HEK293 (cell line): Measurements from ENCODE around the gene CLPX.

Experiments
- BCL11B ChIP-seq: fragments of 450-650 bp; formaldehyde crosslinking; IDR thresholded peaks from 2 replicates; pipeline ENCODE4 v1.5.1; 2016; ENCODE audit warnings: low read depth, missing biosample characterization, missing genetic modification characterization
- GLIS2 ChIP-seq: fragments of 450-650 bp; formaldehyde crosslinking; IDR thresholded peaks from 2 replicates; pipeline ENCODE4 v1.5.1; 2016; ENCODE audit warnings: missing biosample characterization, missing genetic modification characterization
- IKZF3 ChIP-seq: fragments of 450-650 bp; IDR thresholded peaks from 2 replicates; pipeline ENCODE4 v1.5.0; 2018; ENCODE audit warnings: missing biosample characterization, mild to moderate bottlenecking, missing genetic modification characterization, moderate library complexity
- KLF9 ChIP-seq: fragments of 450-650 bp; formaldehyde crosslinking; IDR thresholded peaks from 2 replicates; pipeline ENCODE4 v1.5.1; 2016; ENCODE audit warnings: missing biosample characterization, missing genetic modification characterization, low read depth
- ZBTB17 ChIP-seq: fragments of 450-650 bp; formaldehyde crosslinking; IDR thresholded peaks from 2 replicates; pipeline ENCODE4 v1.5.1; 2016; ENCODE audit warnings: missing biosample characterization, missing genetic modification characterization
- ZBTB21 ChIP-seq: fragments of 450-650 bp; formaldehyde crosslinking; IDR thresholded peaks from 2 replicates; pipeline ENCODE4 v1.5.1; 2017; ENCODE audit warnings: missing biosample characterization, missing genetic modification characterization
- ZEB2 ChIP-seq: fragments of 450-650 bp; formaldehyde crosslinking; IDR thresholded peaks from 2 replicates; pipeline ENCODE4 v1.5.1; 2016; ENCODE audit warnings: missing biosample characterization, missing genetic modification characterization
- ZFHX2 ChIP-seq: fragments of 450-650 bp; formaldehyde crosslinking; conservative IDR thresholded peaks from 2 replicates; pipeline ENCODE4 v1.5.1; 2016; ENCODE audit warnings: missing biosample characterization, missing genetic modification characterization
- ZFP41 ChIP-seq: fragments of 450-650 bp; formaldehyde crosslinking; IDR thresholded peaks from 2 replicates; pipeline ENCODE4 v1.5.1; 2016; ENCODE audit warnings: missing biosample characterization, missing genetic modification characterization, borderline replicate concordance
- ZFP69B ChIP-seq: fragments of 450-650 bp; formaldehyde crosslinking; IDR thresholded peaks from 2 replicates; pipeline ENCODE4 v1.5.1; 2016; ENCODE audit warnings: missing biosample characterization, missing genetic modification characterization
- ZNF202 ChIP-seq: fragments of 450-650 bp; formaldehyde crosslinking; IDR thresholded peaks from 2 replicates; pipeline ENCODE4 v1.5.1; 2016; ENCODE audit warnings: missing biosample characterization, missing genetic modification characterization, borderline replicate concordance
- ZNF211 ChIP-seq: fragments of 450-650 bp; formaldehyde crosslinking; IDR thresholded peaks from 2 replicates; pipeline ENCODE4 v1.5.1; 2016; ENCODE audit warnings: low read depth, missing biosample characterization, missing genetic modification characterization
- ZNF266 ChIP-seq: fragments of 450-650 bp; formaldehyde crosslinking; IDR thresholded peaks from 2 replicates; pipeline ENCODE4 v1.5.1; 2016; ENCODE audit warnings: missing biosample characterization, missing genetic modification characterization, low read depth
- ZNF302 ChIP-seq: fragments of 450-650 bp; formaldehyde crosslinking; IDR thresholded peaks from 2 replicates; pipeline ENCODE4 v1.5.1; 2016; ENCODE audit warnings: missing biosample characterization, missing genetic modification characterization, low read depth
- ZNF341 ChIP-seq: fragments of 450-650 bp; formaldehyde crosslinking; IDR thresholded peaks from 2 replicates; pipeline ENCODE4; 2016; ENCODE audit warnings: low read depth, missing biosample characterization, missing genetic modification characterization
- ZNF354C ChIP-seq: fragments of 450-650 bp; formaldehyde crosslinking; IDR thresholded peaks from 2 replicates; pipeline ENCODE4 v1.5.1; 2016; ENCODE audit warnings: missing biosample characterization, missing genetic modification characterization, low read depth, borderline replicate concordance
- ZNF391 ChIP-seq: fragments of 450-650 bp; formaldehyde crosslinking; IDR thresholded peaks from 2 replicates; pipeline ENCODE4 v1.5.1; 2016; ENCODE audit warnings: low read depth, missing biosample characterization, missing genetic modification characterization, borderline replicate concordance
- ZNF394 ChIP-seq: fragments of 450-650 bp; formaldehyde crosslinking; IDR thresholded peaks from 2 replicates; pipeline ENCODE4 v1.5.1; 2016; ENCODE audit warnings: missing biosample characterization, missing genetic modification characterization, mild to moderate bottlenecking, moderate library complexity, borderline replicate concordance
- ZNF48 ChIP-seq: fragments of 450-650 bp; formaldehyde crosslinking; IDR thresholded peaks from 2 replicates; pipeline ENCODE4 v1.5.1; 2016; ENCODE audit warnings: missing biosample characterization, missing genetic modification characterization
- ZNF501 ChIP-seq: fragments of 450-650 bp; formaldehyde crosslinking; IDR thresholded peaks from 2 replicates; pipeline ENCODE4 v1.5.1; 2016; ENCODE audit warnings: missing biosample characterization, missing genetic modification characterization
- ZNF513 ChIP-seq: fragments of 450-650 bp; IDR thresholded peaks from 2 replicates; pipeline ENCODE4 v1.5.1; 2018; ENCODE audit warnings: missing biosample characterization, missing genetic modification characterization
- ZNF518A ChIP-seq: fragments of 450-650 bp; formaldehyde crosslinking; conservative IDR thresholded peaks from 2 replicates; pipeline ENCODE4 v1.5.1; 2016; ENCODE audit warnings: low read depth, missing biosample characterization, missing genetic modification characterization
- ZNF529 ChIP-seq: fragments of 450-650 bp; formaldehyde crosslinking; IDR thresholded peaks from 2 replicates; pipeline ENCODE4 v1.5.1; 2017; ENCODE audit warnings: missing genetic modification characterization, missing biosample characterization; ENCODE audit not compliant: insufficient replicate concordance
- ZNF629 ChIP-seq: fragments of 450-650 bp; formaldehyde crosslinking; IDR thresholded peaks from 2 replicates; pipeline ENCODE4 v1.5.1; 2017; ENCODE audit warnings: missing biosample characterization, missing genetic modification characterization
- ZNF658 ChIP-seq: fragments of 450-650 bp; formaldehyde crosslinking; IDR thresholded peaks from 2 replicates; pipeline ENCODE4; 2016; ENCODE audit warnings: missing biosample characterization, missing genetic modification characterization
- ZNF76 ChIP-seq: fragments of 450-650 bp; formaldehyde crosslinking; IDR thresholded peaks from 2 replicates; pipeline ENCODE4; 2016; ENCODE audit warnings: low read depth, missing biosample characterization, missing genetic modification characterization, borderline replicate concordance
- ZSCAN16 ChIP-seq: fragments of 450-650 bp; formaldehyde crosslinking; IDR thresholded peaks from 2 replicates; pipeline ENCODE4 v1.5.1; 2016; ENCODE audit warnings: missing biosample characterization, missing genetic modification characterization
- TF ChIP-seq, protein P1 (sequence below): fragments of 450-650 bp; formaldehyde crosslinking; IDR thresholded peaks from 2 replicates; pipeline ENCODE4 v1.5.1; 2016; ENCODE audit warnings: missing biosample characterization, missing genetic modification characterization
- TF ChIP-seq, protein P2 (sequence below): fragments of 450-650 bp; formaldehyde crosslinking; IDR thresholded peaks from 2 replicates; pipeline ENCODE4 v1.5.1; 2016; ENCODE audit warnings: missing biosample characterization, missing genetic modification characterization
- TF ChIP-seq, protein P3 (sequence below): fragments of 450-650 bp; IDR thresholded peaks from 2 replicates; pipeline ENCODE4 v1.5.1; 2018; ENCODE audit warnings: missing biosample characterization, mild to moderate bottlenecking, missing genetic modification characterization

CLPX gene

GRCh38 chr15:65133548-65134200 lies 51.5 kb downstream of the CLPX start, which contains the start of gene PDCD7 (continued):
- TF ChIP-seq ZNF202 (tag by site-specific recombination), result no peak
- peak; percentile 41; the same call in 1 of the 2 replicates for TF ChIP-seq ZNF501
- TF ChIP-seq ZSCAN16 (tag by site-specific recombination), result no peak
- TF ChIP-seq ZEB2 (tag by site-specific recombination), result 0 out of 2 replicates have a peak, but pooled peaks have one; percentile 28
- no peak for TF ChIP-seq ZNF341
- peak; percentile 84 for TF ChIP-seq ZFHX2
- peak; percentile 71 for TF ChIP-seq ZBTB21 (tag by site-specific recombination)
- TF ChIP-seq ZNF76, result peak; percentile 46; the same call in 1 of the 2 replicates
- no peak for TF ChIP-seq ZNF266 (tag by site-specific recombination)
- TF ChIP-seq, protein P1, sequence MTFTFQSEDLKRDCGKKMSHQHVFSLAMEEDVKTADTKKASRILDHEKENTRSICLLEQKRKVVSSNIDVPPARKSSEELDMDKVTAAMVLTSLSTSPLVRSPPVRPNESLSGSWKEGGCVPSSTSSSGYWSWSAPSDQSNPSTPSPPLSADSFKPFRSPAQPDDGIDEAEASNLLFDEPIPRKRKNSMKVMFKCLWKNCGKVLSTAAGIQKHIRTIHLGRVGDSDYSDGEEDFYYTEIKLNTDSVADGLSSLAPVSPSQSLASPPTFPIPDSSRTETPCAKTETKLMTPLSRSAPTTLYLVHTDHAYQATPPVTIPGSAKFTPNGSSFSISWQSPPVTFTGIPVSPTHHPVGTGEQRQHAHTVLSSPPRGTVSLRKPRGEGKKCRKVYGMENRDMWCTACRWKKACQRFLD (tag by site-specific recombination), result no peak
- no peak for TF ChIP-seq ZNF394
- TF ChIP-seq, protein P2, sequence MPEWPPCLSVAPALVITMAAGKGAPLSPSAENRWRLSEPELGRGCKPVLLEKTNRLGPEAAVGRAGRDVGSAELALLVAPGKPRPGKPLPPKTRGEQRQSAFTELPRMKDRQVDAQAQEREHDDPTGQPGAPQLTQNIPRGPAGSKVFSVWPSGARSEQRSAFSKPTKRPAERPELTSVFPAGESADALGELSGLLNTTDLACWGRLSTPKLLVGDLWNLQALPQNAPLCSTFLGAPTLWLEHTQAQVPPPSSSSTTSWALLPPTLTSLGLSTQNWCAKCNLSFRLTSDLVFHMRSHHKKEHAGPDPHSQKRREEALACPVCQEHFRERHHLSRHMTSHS, result no peak
- 0 out of 2 replicates have a peak, but pooled peaks have one; percentile 14 for TF ChIP-seq ZFP69B (tag by site-specific recombination)
- peak; percentile 31; the same call in 1 of the 2 replicates for TF ChIP-seq BCL11B (tag by site-specific recombination)
- no peak for TF ChIP-seq ZNF529 (tag by site-specific recombination)
- TF ChIP-seq ZNF354C (tag by site-specific recombination), result no peak
- no peak for TF ChIP-seq ZNF302 (tag by site-specific recombination)
- TF ChIP-seq ZNF48 (tag by site-specific recombination), result no peak
- no peak for TF ChIP-seq ZNF658 (tag by site-specific recombination)
- TF ChIP-seq ZNF518A (tag by site-specific recombination), result peak; percentile 79
- TF ChIP-seq KLF9 (tag by site-specific recombination), result peak; percentile 78
- TF ChIP-seq ZBTB17 (tag by site-specific recombination), result peak; percentile 78
- TF ChIP-seq GLIS2 (tag by site-specific recombination), result peak; percentile 48
- no peak for TF ChIP-seq ZNF513 (tag by site-specific recombination)
- peak; percentile 90 for TF ChIP-seq ZNF629 (tag by site-specific recombination)
- TF ChIP-seq IKZF3 (tag by site-specific recombination), result no peak
- TF ChIP-seq ZNF211 (tag by site-specific recombination), result no peak
- no peak for TF ChIP-seq ZNF391 (tag by site-specific recombination)
- TF ChIP-seq ZFP41 (tag by site-specific recombination), result no peak
- TF ChIP-seq, protein P3, sequence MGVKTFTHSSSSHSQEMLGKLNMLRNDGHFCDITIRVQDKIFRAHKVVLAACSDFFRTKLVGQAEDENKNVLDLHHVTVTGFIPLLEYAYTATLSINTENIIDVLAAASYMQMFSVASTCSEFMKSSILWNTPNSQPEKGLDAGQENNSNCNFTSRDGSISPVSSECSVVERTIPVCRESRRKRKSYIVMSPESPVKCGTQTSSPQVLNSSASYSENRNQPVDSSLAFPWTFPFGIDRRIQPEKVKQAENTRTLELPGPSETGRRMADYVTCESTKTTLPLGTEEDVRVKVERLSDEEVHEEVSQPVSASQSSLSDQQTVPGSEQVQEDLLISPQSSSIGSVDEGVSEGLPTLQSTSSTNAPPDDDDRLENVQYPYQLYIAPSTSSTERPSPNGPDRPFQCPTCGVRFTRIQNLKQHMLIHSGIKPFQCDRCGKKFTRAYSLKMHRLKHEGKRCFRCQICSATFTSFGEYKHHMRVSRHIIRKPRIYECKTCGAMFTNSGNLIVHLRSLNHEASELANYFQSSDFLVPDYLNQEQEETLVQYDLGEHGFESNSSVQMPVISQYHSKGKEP (tag by site-specific recombination), result no peak
